H1 (cell line): ENCODE results near the gene TAS2R19. TPM values are rescaled to one million over a fixed set of nuclear protein-coding genes. Genes with fewer than 3 reads are reported as not detected.

Source experiments
- CTCF ChIA-PET: fragments of 300-600 bp; sonication (Branson Sonifier 250); formaldehyde crosslinking; loops from one replicate; lab custom pipeline; 2021; ENCODE audit not compliant: partially characterized antibody; lab: Charles Lee
- POLR2A ChIA-PET: fragments of 300-600 bp; sonication (Branson Sonifier 250); formaldehyde crosslinking; loops from one replicate; lab custom pipeline; 2021; ENCODE audit warnings: inconsistent platforms; ENCODE audit not compliant: partially characterized antibody; lab: Charles Lee
- DNase-seq, 2 experiments: peaks; one replicate each; pipeline versions ENCODE4 v3.0.0 to v3.0.0-alpha.2; 2010 to 2022; ENCODE audit warnings: low spot score in 2 of 2, low read depth in 1 of 2, mixed read lengths in 1 of 2
- FAIRE-seq: peaks from 2 replicates; lab custom pipeline; 2011; peaks lifted over from hg19 to GRCh38; lab: Jason Lieb, UNC
- H2AFZ ChIP-seq: 2 replicates; pipeline ENCODE4 v1.8.1; 2012; ENCODE audit warnings: low read length, inconsistent platforms
- H2AK5ac ChIP-seq: 2 replicates; pipeline ENCODE4 v1.6.1; 2013; ENCODE audit warnings: low read depth, low read length
- H2BK120ac ChIP-seq: replicated peaks from 2 replicates; pipeline ENCODE3; 2013; ENCODE audit warnings: low read depth, low read length, inconsistent platforms
- H2BK12ac ChIP-seq: 2 replicates; pipeline ENCODE4 v1.6.1; 2013; ENCODE audit warnings: low read depth, low read length
- H2BK15ac ChIP-seq: 2 replicates; pipeline ENCODE4 v1.6.1; 2013; ENCODE audit warnings: low read length
- H2BK20ac ChIP-seq: 2 replicates; pipeline ENCODE4 v1.6.1; 2013; ENCODE audit warnings: low read length
- H2BK5ac ChIP-seq: 2 replicates; pipeline ENCODE4 v1.6.1; 2013; ENCODE audit warnings: low read depth, low read length
- H3K14ac ChIP-seq: 2 replicates; pipeline ENCODE4 v1.6.1; 2013; ENCODE audit warnings: inconsistent platforms; ENCODE audit not compliant: insufficient read length
- H3K18ac ChIP-seq: 2 replicates; pipeline ENCODE4 v1.6.1; 2013; ENCODE audit warnings: low read length; ENCODE audit errors: extremely low read depth
- H3K23ac ChIP-seq: 2 replicates; pipeline ENCODE4 v1.6.1; 2013; ENCODE audit warnings: inconsistent platforms; ENCODE audit not compliant: insufficient read length
- H3K23me2 ChIP-seq: 2 replicates; pipeline ENCODE4 v1.6.1; 2013; ENCODE audit warnings: low read depth, low read length
- H3K27ac ChIP-seq: 2 replicates; pipeline ENCODE4 v1.6.1; 2011; ENCODE audit warnings: low read depth, low read length, inconsistent platforms
- H3K27me3 ChIP-seq, 4 experiments: replicated peaks in 1 of 4; 1 replicate in 1 of 4; 2 replicates in 3 of 4; pipeline versions ENCODE4 v1.6.1 to v1.8.1; 2011 to 2013; ENCODE audit warnings: low read length in 3 of 4, mild to moderate bottlenecking in 3 of 4, inconsistent platforms in 2 of 4, mixed read lengths in 2 of 4, moderate library complexity in 1 of 4; ENCODE audit not compliant: control insufficient read depth in 3 of 4, insufficient read depth in 3 of 4; ENCODE audit errors: extremely low read depth in 1 of 4
- H3K36me3 ChIP-seq, 4 experiments: 2 replicates each; pipeline versions ENCODE4 v1.6.1 to v1.8.1; 2011 to 2013; ENCODE audit warnings: mild to moderate bottlenecking in 4 of 4, low read length in 3 of 4, moderate library complexity in 2 of 4, control low read depth in 1 of 4, inconsistent platforms in 1 of 4; ENCODE audit not compliant: insufficient read depth in 4 of 4, control insufficient read depth in 2 of 4
- H3K4ac ChIP-seq: replicated peaks from 2 replicates; pipeline ENCODE3; 2013; ENCODE audit warnings: low read length, low read depth, mixed read lengths, inconsistent platforms; ENCODE audit not compliant: insufficient read length
- H3K4me1 ChIP-seq, 4 experiments: replicated peaks in 1 of 4; 1 replicate in 1 of 4; 2 replicates in 3 of 4; pipeline versions ENCODE4 v1.6.1 to v1.8.1; 2011 to 2013; ENCODE audit warnings: low read length in 3 of 4, inconsistent platforms in 2 of 4, mixed read lengths in 1 of 4; ENCODE audit not compliant: insufficient read depth in 4 of 4, control insufficient read depth in 3 of 4
- H3K4me2 ChIP-seq, 2 experiments: 2 replicates each; pipeline versions ENCODE4 v1.6.1 to v1.8.1; 2011 to 2013; ENCODE audit warnings: low read depth in 2 of 2, low read length in 2 of 2, control low read depth in 1 of 2, inconsistent platforms in 1 of 2, mild to moderate bottlenecking in 1 of 2; ENCODE audit not compliant: insufficient read depth in 1 of 2
- H3K4me3 ChIP-seq, 4 experiments: fragments of 200-600, 300-600 bp in 1 of 4; sonication (generic), shearing (Covaris generic), sonication (Bioruptor Twin) in 1 of 4; 2 replicates each; pipeline versions ENCODE4 v1.5.1 to v1.8.1; 2011 to 2016; ENCODE audit warnings: low read length in 4 of 4, low read depth in 3 of 4, control low read depth in 2 of 4, inconsistent platforms in 2 of 4, mild to moderate bottlenecking in 2 of 4, mixed read lengths in 1 of 4, moderate library complexity in 1 of 4; ENCODE audit not compliant: insufficient read depth in 2 of 4; ENCODE audit errors: extremely low read depth in 1 of 4
- H3K56ac ChIP-seq: replicated peaks from 2 replicates; pipeline ENCODE3; 2013; ENCODE audit warnings: low read depth, mild to moderate bottlenecking, mixed read lengths, low read length, inconsistent platforms; ENCODE audit not compliant: insufficient read length
- H3K79me1 ChIP-seq: 2 replicates; pipeline ENCODE4 v1.6.1; 2013; ENCODE audit warnings: low read depth, low read length, control low read depth
- H3K79me2 ChIP-seq, 2 experiments: 2 replicates each; pipeline versions ENCODE4 v1.6.1 to v1.8.1; 2012 to 2013; ENCODE audit warnings: low read length in 2 of 2, mild to moderate bottlenecking in 2 of 2, inconsistent platforms in 1 of 2; ENCODE audit not compliant: insufficient read depth in 2 of 2, control insufficient read depth in 1 of 2
- H3K9ac ChIP-seq, 4 experiments: replicated peaks in 1 of 4; 1 replicate in 1 of 4; 2 replicates in 3 of 4; pipeline versions ENCODE4 v1.6.1 to v1.8.1; 2011 to 2013; ENCODE audit warnings: low read depth in 3 of 4, low read length in 3 of 4, control low read depth in 2 of 4, mild to moderate bottlenecking in 2 of 4, moderate library complexity in 2 of 4, inconsistent platforms in 1 of 4; ENCODE audit errors: extremely low read depth in 1 of 4
- H3K9me3 ChIP-seq, 2 experiments: 2 replicates each; pipeline versions ENCODE4 v1.6.1 to v1.8.1; 2012 to 2013; ENCODE audit warnings: mild to moderate bottlenecking in 2 of 2, moderate library complexity in 2 of 2, control low read depth in 1 of 2, inconsistent platforms in 1 of 2, low read depth in 1 of 2, low read length in 1 of 2, mixed read lengths in 1 of 2; ENCODE audit not compliant: insufficient read depth in 2 of 2
- H4K20me1 ChIP-seq, 2 experiments: replicated peaks in 1 of 2; 2 replicates each; pipeline versions ENCODE3 to v1.8.1; 2011 to 2013; ENCODE audit warnings: inconsistent platforms in 2 of 2, low read length in 2 of 2, mild to moderate bottlenecking in 1 of 2; ENCODE audit not compliant: insufficient read depth in 2 of 2, control insufficient read depth in 1 of 2
- H4K5ac ChIP-seq: 2 replicates; pipeline ENCODE4 v1.6.1; 2013; ENCODE audit warnings: low read length, low read depth, mixed read lengths, inconsistent platforms; ENCODE audit not compliant: insufficient read length
- H4K8ac ChIP-seq: 2 replicates; pipeline ENCODE4 v1.8.0; 2013; ENCODE audit warnings: mild to moderate bottlenecking, moderate library complexity, low read length, inconsistent platforms; ENCODE audit not compliant: insufficient read depth; ENCODE audit errors: extremely low read depth
- H4K91ac ChIP-seq: replicated peaks from 2 replicates; pipeline ENCODE3; 2013; ENCODE audit warnings: low read length, mixed read lengths, inconsistent platforms; ENCODE audit not compliant: insufficient read length
- EP300 ChIP-seq, 2 experiments: IDR thresholded peaks; 1 replicate in 1 of 2; 2 replicates in 1 of 2; pipeline ENCODE4 v1.6.1; 2011 to 2012; ENCODE audit warnings: low read depth in 2 of 2, low read length in 2 of 2, mild to moderate bottlenecking in 2 of 2, borderline replicate concordance in 1 of 2, inconsistent platforms in 1 of 2, moderate library complexity in 1 of 2
- JUN ChIP-seq: IDR thresholded peaks from 2 replicates; pipeline ENCODE4 v1.6.1; 2011; ENCODE audit warnings: low read depth, mild to moderate bottlenecking, improper control_type of control experiment, low read length
- WGBS, 2 experiments: shearing (Covaris generic) in 1 of 2; methylation state at CpG; one replicate each; pipeline versions ENCODE4 v1.1.6 to v1.1.7; 2013 to 2015; ENCODE audit warnings: low lambda C conversion rate in 2 of 2, mixed read lengths in 2 of 2, inconsistent platforms in 1 of 2, low coverage in 1 of 2, missing lambda C conversion rate in 1 of 2; ENCODE audit not compliant: insufficient replicate concordance in 2 of 2, insufficient coverage in 1 of 2, insufficient read length in 1 of 2; ENCODE audit errors: extremely low coverage in 1 of 2, missing lambda C conversion rate in 1 of 2; 5-methylcytosine and 5-hydroxymethylcytosine counted together
- polyA plus RNA-seq, 7 experiments: library from polyadenylated mRNA; depleted of rRNA in 3 of 7; stranded (reverse) in 5 of 7; unstranded in 2 of 7; fragments of >200 nt in 5 of 7; fragments of 200-250 nt in 2 of 7; gene quantifications; 1 replicate in 5 of 7; 2 replicates in 1 of 7; 4 replicates in 1 of 7; pipeline versions ENCODE4 v1.2.1 to v1.2.3, GENCODE V29; 2011 to 2013; ENCODE audit warnings: missing spikeins in 2 of 7, mixed read lengths in 2 of 7
- total RNA-seq: library from RNA; stranded (reverse); fragmentation: NEBNext Ultra II Directional; extraction: Animal tissue kit (Norgen Biotek cat#: 25700); gene quantifications from 2 replicates; pipeline ENCODE4 v1.2.1, GENCODE V29; 2021

The TAS2R19 gene
- total and polyA plus RNA-seq, 2 of the 8 experiments (the other 6 are each of a cell fraction or from before 2014, with no cell fraction given): 0.97 to 0.99 TPM

GRCh38 chr12:10974965-10975364 lies 47.5 kb downstream of the TAS2R19 start:
- no peak overlapping the region for H3K9ac ChIP-seq
- H3K4me3 ChIP-seq: no peak overlapping the region
- no peak overlapping the region for H3K14ac ChIP-seq
- H2AK5ac ChIP-seq: no peak overlapping the region
- H4K20me1 ChIP-seq: peaks cover 0 to 2% of the 10 kb centered on the region in 2 experiments
- H4K8ac ChIP-seq: no peak overlapping the region
- no peak for TF ChIP-seq EP300 (IDR thresholded peaks at IDR 0.05; ENCODE audit: borderline replicate concordance in 1 of 2, low read depth in 2 of 2, low read length in 2 of 2)
- TF ChIP-seq JUN: no peak
- no peaks in the 10 kb centered on the region for H3K36me3 ChIP-seq
- no peak overlapping the region for H3K18ac ChIP-seq
- POLR2A ChIA-PET: no interaction called here
- no peak overlapping the region for H2BK20ac ChIP-seq
- no peaks in the 10 kb centered on the region for H3K27me3 ChIP-seq
- peak overlapping the region; percentile 7 to 49; a peak in 1 of 4 replicates for H3K4me2 ChIP-seq
- H2BK15ac ChIP-seq: no peak overlapping the region
- H3K79me2 ChIP-seq: no peaks in the 10 kb centered on the region; a peak in 1 of 4 replicates
- no peak overlapping the region for H2BK12ac ChIP-seq
- no peak overlapping the region for H4K5ac ChIP-seq
- CTCF ChIA-PET: no interaction called here
- no peak overlapping the region for H3K27ac ChIP-seq
- FAIRE-seq (no peak), DNase-seq (no peak)
- H3K9me3 ChIP-seq: no peaks in the 10 kb centered on the region
- H3K4ac ChIP-seq: no peak overlapping the region
- WGBS, 2 experiments: 39% methylated on average over 3 of the region's 3 CpGs; no CpG with 5 or more reads in 1 of the 2 experiments
- H2AFZ ChIP-seq: no peak overlapping the region
- no peaks in the 10 kb centered on the region for H3K23me2 ChIP-seq
- H2BK120ac ChIP-seq: no peak overlapping the region
- no peak overlapping the region for H3K56ac ChIP-seq
- H3K4me1 ChIP-seq: peaks cover 0 to 5% (median 2%) of the 10 kb centered on the region in 4 experiments; a peak in 3 of 7 replicates
- no peak overlapping the region for H4K91ac ChIP-seq
- no peak overlapping the region for H3K23ac ChIP-seq
- H2BK5ac ChIP-seq: no peak overlapping the region
- H3K79me1 ChIP-seq: peaks cover 3% of the 10 kb centered on the region; the same call in 1 of the 2 replicates

Other genes starting within 250 kb of the TAS2R19 start
- not detected in 2 replicates for gene TAS2R7, start 220.0 kb downstream of the TAS2R19 start, total RNA-seq
- gene TAS2R7, start 220.0 kb downstream of the TAS2R19 start, polyA plus RNA-seq (2011; rRNA removed): not detected in 2 replicates
- not detected in 2 replicates for gene TAS2R8, start 215.3 kb downstream of the TAS2R19 start, total RNA-seq
- gene TAS2R8, start 215.3 kb downstream of the TAS2R19 start, polyA plus RNA-seq (2011; rRNA removed): not detected in 2 replicates
- gene TAS2R9, start 212.5 kb downstream of the TAS2R19 start, total RNA-seq: not detected in 2 replicates
- not detected in 2 replicates for gene TAS2R9, start 212.5 kb downstream of the TAS2R19 start, polyA plus RNA-seq (2011; rRNA removed)
- gene TAS2R10, start 196.3 kb downstream of the TAS2R19 start, total RNA-seq: not detected in 2 replicates
- gene TAS2R10, start 196.3 kb downstream of the TAS2R19 start, polyA plus RNA-seq (2011; rRNA removed): 0.08 and 0.14 TPM in 2 replicates
- 2.0 TPM in 1 of 2 replicates, not detected in the other for gene PRR4, start 173.1 kb downstream of the TAS2R19 start, total RNA-seq
- gene PRR4, start 173.1 kb downstream of the TAS2R19 start, polyA plus RNA-seq (2011; rRNA removed): 1.9 and 11.2 TPM in 2 replicates
- gene PRH1, start 138.4 kb downstream of the TAS2R19 start, total RNA-seq: 4.3 and 6.5 TPM in 2 replicates
- 2.1 and 4.5 TPM in 2 replicates for gene PRH1, start 138.4 kb downstream of the TAS2R19 start, polyA plus RNA-seq (2011; rRNA removed)
- gene TAS2R13, start 113.1 kb downstream of the TAS2R19 start, total RNA-seq: 0.17 TPM in 1 of 2 replicates, not detected in the other
- gene TAS2R13, start 113.1 kb downstream of the TAS2R19 start, polyA plus RNA-seq (2011; rRNA removed): 0.09 TPM in 1 of 2 replicates, not detected in the other
- not detected in 2 replicates for gene PRH2, start 93.4 kb downstream of the TAS2R19 start, total RNA-seq
- gene PRH2, start 93.4 kb downstream of the TAS2R19 start, polyA plus RNA-seq (2011; rRNA removed): 0.16 TPM in 1 of 2 replicates, not detected in the other
- gene TAS2R14, start 83.4 kb downstream of the TAS2R19 start, total RNA-seq: 0.78 and 0.80 TPM in 2 replicates
- 0.67 and 1.1 TPM in 2 replicates for gene TAS2R14, start 83.4 kb downstream of the TAS2R19 start, polyA plus RNA-seq (2011; rRNA removed)
- 0.33 and 0.50 TPM in 2 replicates for gene TAS2R50, start 35.7 kb downstream of the TAS2R19 start, total RNA-seq
- 0.11 TPM in 1 of 2 replicates, not detected in the other for gene TAS2R50, start 35.7 kb downstream of the TAS2R19 start, polyA plus RNA-seq (2011; rRNA removed)
- gene TAS2R20, start 24.3 kb downstream of the TAS2R19 start, total RNA-seq: 0.54 and 0.71 TPM in 2 replicates
- gene TAS2R20, start 24.3 kb downstream of the TAS2R19 start, polyA plus RNA-seq (2011; rRNA removed): 0.17 and 0.57 TPM in 2 replicates
- gene TAS2R31, start 8.8 kb upstream of the TAS2R19 start, total RNA-seq: 1.4 and 1.5 TPM in 2 replicates
- gene TAS2R31, start 8.8 kb upstream of the TAS2R19 start, polyA plus RNA-seq (2011; rRNA removed): 0.13 and 0.24 TPM in 2 replicates
- 0.48 TPM in 1 of 2 replicates, not detected in the other for gene TAS2R46, start 39.7 kb upstream of the TAS2R19 start, total RNA-seq
- gene TAS2R46, start 39.7 kb upstream of the TAS2R19 start, polyA plus RNA-seq (2011; rRNA removed): 0.14 TPM in 2 replicates
- gene TAS2R43, start 69.7 kb upstream of the TAS2R19 start, total RNA-seq: not detected in 2 replicates
- 0.06 and 0.18 TPM in 2 replicates for gene TAS2R43, start 69.7 kb upstream of the TAS2R19 start, polyA plus RNA-seq (2011; rRNA removed)
- 0.75 and 1.0 TPM in 2 replicates for gene TAS2R30, start 112.0 kb upstream of the TAS2R19 start, total RNA-seq
- gene TAS2R30, start 112.0 kb upstream of the TAS2R19 start, polyA plus RNA-seq (2011; rRNA removed): 0.16 and 0.33 TPM in 2 replicates
- 14.2 and 15.1 TPM in 2 replicates for gene SMIM10L1, start 148.6 kb upstream of the TAS2R19 start, total RNA-seq
- 3.7 and 5.4 TPM in 2 replicates for gene SMIM10L1, start 148.6 kb upstream of the TAS2R19 start, polyA plus RNA-seq (2011; rRNA removed)
- gene TAS2R42, start 164.3 kb upstream of the TAS2R19 start, total RNA-seq: not detected in 2 replicates
- not detected in 2 replicates for gene TAS2R42, start 164.3 kb upstream of the TAS2R19 start, polyA plus RNA-seq (2011; rRNA removed)
- gene PRB3, start 247.1 kb upstream of the TAS2R19 start, total RNA-seq: 0.67 and 0.94 TPM in 2 replicates
- gene PRB3, start 247.1 kb upstream of the TAS2R19 start, polyA plus RNA-seq (2011; rRNA removed): 0.09 and 0.25 TPM in 2 replicates